IPS DF 6.9 (cell line): ENCODE measurements around the gene OBSCN.

Experiments used
- DNase-seq: peaks from one replicate; pipeline ENCODE4 v3.0.0-alpha.2; 2013; ENCODE audit warnings: low read depth, low spot score
- H3K27ac ChIP-seq: one replicate; pipeline ENCODE4 v1.5.1; 2013; ENCODE audit warnings: low read length, control low read depth
- H3K27me3 ChIP-seq: 2 replicates; pipeline ENCODE4 v1.6.1; 2013; ENCODE audit warnings: mild to moderate bottlenecking, low read length; ENCODE audit not compliant: control insufficient read depth, insufficient read depth
- H3K36me3 ChIP-seq: 2 replicates; pipeline ENCODE4 v1.6.1; 2013; ENCODE audit warnings: low read length; ENCODE audit not compliant: control insufficient read depth, insufficient read depth
- H3K4me1 ChIP-seq: 2 replicates; pipeline ENCODE4 v1.6.1; 2013; ENCODE audit warnings: low read length; ENCODE audit not compliant: control insufficient read depth, insufficient read depth
- H3K4me3 ChIP-seq: 2 replicates; pipeline ENCODE4 v1.5.1; 2013; ENCODE audit warnings: mild to moderate bottlenecking, low read length
- H3K9me3 ChIP-seq: 2 replicates; pipeline ENCODE4 v1.6.1; 2013; ENCODE audit warnings: low read length, inconsistent platforms; ENCODE audit not compliant: control insufficient read depth, insufficient read depth
- WGBS: extraction: QIAGEN DNeasy Blood & Tissue Kit; methylation state at CpG from one replicate; pipeline ENCODE4 v1.1.7; 2013; ENCODE audit warnings: mixed read lengths, missing lambda C conversion rate; ENCODE audit not compliant: insufficient read length, insufficient coverage; 5-methylcytosine and 5-hydroxymethylcytosine counted together

The OBSCN gene

DNA sequence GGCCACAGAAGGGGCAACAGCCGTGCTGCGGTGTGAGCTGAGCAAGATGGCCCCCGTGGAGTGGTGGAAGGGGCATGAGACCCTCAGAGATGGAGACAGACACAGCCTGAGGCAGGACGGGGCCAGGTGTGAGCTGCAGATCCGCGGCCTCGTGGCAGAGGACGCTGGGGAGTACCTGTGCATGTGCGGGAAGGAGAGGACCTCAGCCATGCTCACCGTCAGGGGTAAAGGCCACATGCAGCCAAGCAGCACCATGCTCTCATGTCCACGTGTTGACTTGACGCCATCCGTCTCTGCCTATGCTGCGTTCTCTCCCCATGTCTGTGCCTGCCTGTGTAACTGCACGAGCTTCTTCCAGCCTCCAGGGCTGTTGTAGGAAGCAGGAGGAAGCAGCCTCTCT is 85.5 kb downstream of the OBSCN start:
- H3K27me3 ChIP-seq, result no peaks in the 10 kb centered on the region
- H3K4me1 ChIP-seq, result no peaks in the 10 kb centered on the region
- no peak overlapping the region for H3K27ac ChIP-seq
- DNase-seq, result no peak
- no peak overlapping the region for H3K4me3 ChIP-seq
- WGBS, result no CpG with 5 or more reads among the region's 15 CpGs
- peaks cover 1% of the 10 kb centered on the region; the same call in 1 of the 2 replicates for H3K9me3 ChIP-seq
- H3K36me3 ChIP-seq, result 0 out of 2 replicates have a peak, but pooled peaks cover 3% of the 10 kb centered on the region

DNA sequence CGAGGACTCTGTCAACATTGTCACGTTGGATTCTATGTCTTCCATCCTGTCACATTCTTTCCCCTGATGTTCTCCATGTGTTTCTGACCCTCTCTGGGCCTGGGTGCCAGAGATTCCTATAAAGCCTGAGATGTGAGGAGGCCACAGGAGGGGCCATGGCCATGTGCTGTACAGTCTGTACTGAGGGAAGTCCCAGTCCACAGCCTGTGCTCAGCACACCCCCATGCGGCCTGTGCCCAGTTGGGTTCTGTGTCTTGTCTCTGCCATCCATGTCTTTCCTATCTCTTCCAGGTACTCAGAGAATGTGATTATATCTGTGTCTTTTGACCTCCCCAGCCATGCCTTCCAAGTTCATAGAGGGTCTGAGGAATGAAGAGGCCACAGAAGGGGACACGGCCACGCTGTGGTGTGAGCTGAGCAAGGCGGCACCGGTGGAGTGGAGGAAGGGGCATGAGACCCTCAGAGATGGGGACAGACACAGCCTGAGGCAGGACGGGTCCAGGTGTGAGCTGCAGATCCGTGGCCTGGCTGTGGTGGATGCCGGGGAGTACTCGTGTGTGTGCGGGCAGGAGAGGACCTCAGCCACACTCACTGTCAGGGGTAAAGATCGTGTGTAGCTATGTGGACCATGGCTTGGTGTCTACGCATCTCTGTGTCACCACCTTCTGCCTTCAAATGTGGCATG is 86.1 kb downstream of the OBSCN start:
- DNase-seq, result no peak
- Histone ChIP-seq H3K27me3 (no peaks in the 10 kb centered on the region), H3K4me3 (no peak overlapping the region), H3K36me3 (0 out of 2 replicates have a peak, but pooled peaks cover 3% of the 10 kb centered on the region), H3K27ac (no peak overlapping the region), H3K4me1 (no peaks in the 10 kb centered on the region), H3K9me3 (peaks cover 1% of the 10 kb centered on the region; the same call in 1 of the 2 replicates)
- no CpG with 5 or more reads among the region's 14 CpGs for WGBS

DNA sequence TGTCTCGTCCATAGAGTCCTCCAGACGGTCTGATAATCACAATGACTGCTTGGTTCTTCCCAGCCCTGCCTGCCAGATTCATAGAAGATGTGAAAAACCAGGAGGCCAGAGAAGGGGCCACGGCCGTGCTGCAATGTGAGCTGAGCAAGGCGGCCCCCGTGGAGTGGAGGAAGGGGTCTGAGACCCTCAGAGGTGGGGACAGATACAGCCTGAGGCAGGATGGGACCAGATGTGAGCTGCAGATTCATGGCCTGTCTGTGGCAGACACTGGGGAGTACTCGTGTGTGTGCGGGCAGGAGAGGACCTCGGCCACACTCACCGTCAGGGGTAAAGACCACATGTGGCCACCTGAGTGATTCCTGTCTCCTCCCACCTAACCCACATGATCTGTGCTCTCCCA is 86.9 kb downstream of the OBSCN start:
- Histone ChIP-seq H3K4me1 (no peaks in the 10 kb centered on the region), H3K4me3 (no peak overlapping the region), H3K36me3 (0 out of 2 replicates have a peak, but pooled peaks cover 3% of the 10 kb centered on the region), H3K9me3 (peaks cover 1% of the 10 kb centered on the region; the same call in 1 of the 2 replicates), H3K27ac (no peak overlapping the region), H3K27me3 (no peaks in the 10 kb centered on the region)
- no peak for DNase-seq
- WGBS, result no CpG with 5 or more reads among the region's 10 CpGs

DNA sequence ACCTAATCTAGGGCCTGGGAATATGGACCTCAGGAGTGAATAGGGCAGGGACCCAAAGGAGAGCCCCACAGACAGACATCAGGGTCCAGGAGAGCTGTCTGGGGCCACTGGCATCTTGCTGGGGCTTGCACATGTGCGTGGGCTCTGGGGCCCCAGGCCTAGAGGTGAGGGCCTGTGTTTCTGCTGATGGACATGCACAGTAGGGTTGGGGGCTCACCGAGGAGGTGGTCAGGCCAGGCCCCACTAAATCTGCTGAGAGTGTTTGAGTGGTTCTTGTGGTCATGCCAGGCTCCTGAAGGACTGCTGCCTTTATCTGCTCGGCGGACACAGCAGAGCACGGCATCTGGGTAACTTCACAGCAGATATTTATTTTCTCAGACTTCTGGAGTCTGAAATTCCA is 87.4 kb downstream of the OBSCN start:
- no peak for DNase-seq
- Histone ChIP-seq H3K36me3 (0 out of 2 replicates have a peak, but pooled peaks cover 3% of the 10 kb centered on the region), H3K9me3 (peaks cover 1% of the 10 kb centered on the region; the same call in 1 of the 2 replicates), H3K4me1 (no peaks in the 10 kb centered on the region), H3K27me3 (no peaks in the 10 kb centered on the region), H3K4me3 (no peak overlapping the region), H3K27ac (no peak overlapping the region)
- WGBS, result no CpG with 5 or more reads among the region's 5 CpGs

DNA sequence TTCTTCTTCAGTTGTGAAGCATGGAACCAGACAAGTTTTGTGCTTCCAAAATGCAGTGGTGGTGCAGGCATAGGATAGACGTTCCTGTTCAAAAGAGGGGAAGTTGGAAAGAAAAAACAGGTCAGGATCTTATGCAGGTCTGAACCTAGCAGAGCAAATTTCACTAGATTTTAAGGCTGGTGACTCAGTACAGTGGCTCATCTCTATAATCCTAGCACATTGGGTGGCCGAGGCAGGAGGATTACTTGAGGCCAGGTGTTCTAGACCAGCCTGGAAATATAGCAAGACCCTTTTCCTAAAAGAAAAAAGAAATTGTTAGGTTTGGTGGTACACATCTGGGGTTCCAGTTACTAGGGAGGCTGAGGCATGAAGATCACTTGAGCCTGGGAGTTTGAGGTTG is 88.1 kb downstream of the OBSCN start:
- DNase-seq, result no peak
- H3K27me3 ChIP-seq, result no peaks in the 10 kb centered on the region
- 0 out of 2 replicates have a peak, but pooled peaks cover 3% of the 10 kb centered on the region for H3K36me3 ChIP-seq
- peaks cover 1% of the 10 kb centered on the region; the same call in 1 of the 2 replicates for H3K9me3 ChIP-seq
- no CpG with 5 or more reads among the region's 2 CpGs for WGBS
- no peak overlapping the region for H3K27ac ChIP-seq
- no peak overlapping the region for H3K4me3 ChIP-seq
- no peaks in the 10 kb centered on the region for H3K4me1 ChIP-seq

DNA sequence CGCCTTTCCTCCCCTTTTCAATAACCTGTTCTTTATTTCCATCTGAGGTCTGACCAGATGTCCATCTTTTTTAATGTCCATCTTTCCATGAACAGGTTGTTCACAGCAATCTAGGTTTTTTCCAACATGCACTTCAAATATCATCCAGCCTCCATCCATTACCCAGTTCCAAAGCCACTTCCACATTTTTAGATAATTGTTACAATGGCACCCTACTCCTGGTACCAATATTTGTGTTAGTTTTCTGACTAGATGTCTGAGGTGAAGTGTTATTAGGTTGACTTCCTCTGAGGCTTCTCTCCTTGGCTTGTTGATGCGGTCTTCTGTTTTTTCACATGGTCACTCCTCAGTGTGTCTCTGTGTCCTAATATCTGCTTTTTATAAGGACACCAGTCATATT is 89.4 kb downstream of the OBSCN start:
- peaks cover 1% of the 10 kb centered on the region; the same call in 1 of the 2 replicates for H3K9me3 ChIP-seq
- H3K27me3 ChIP-seq, result no peaks in the 10 kb centered on the region
- no CpG with 5 or more reads among the region's 2 CpGs for WGBS
- no peak overlapping the region for H3K27ac ChIP-seq
- H3K4me1 ChIP-seq, result no peaks in the 10 kb centered on the region
- no peak overlapping the region for H3K4me3 ChIP-seq
- 0 out of 2 replicates have a peak, but pooled peaks cover 3% of the 10 kb centered on the region for H3K36me3 ChIP-seq
- DNase-seq, result no peak

DNA sequence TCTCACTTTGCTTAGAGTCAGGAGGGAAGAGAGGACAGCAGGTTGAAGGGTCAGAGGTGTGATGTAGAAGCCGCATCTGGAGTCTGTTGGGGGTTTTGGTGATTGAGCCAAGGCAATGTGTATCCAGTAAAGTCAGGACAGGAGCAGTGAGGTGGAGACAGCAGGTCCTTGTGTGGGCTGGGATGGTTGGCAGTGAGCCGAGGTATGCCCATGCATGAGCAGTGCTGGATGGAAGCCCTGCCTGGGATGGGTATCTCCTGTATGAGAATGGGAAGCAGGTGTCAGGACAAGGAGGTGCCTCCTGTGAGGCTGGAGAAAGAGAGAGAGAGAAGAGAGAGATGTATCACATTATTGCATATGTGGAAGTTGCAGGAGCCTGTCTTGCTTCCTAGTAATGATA is 90.0 kb downstream of the OBSCN start:
- no peak overlapping the region for H3K27ac ChIP-seq
- H3K27me3 ChIP-seq, result no peaks in the 10 kb centered on the region
- WGBS, result no CpG with 5 or more reads among the region's 2 CpGs
- H3K36me3 ChIP-seq, result 0 out of 2 replicates have a peak, but pooled peaks cover 3% of the 10 kb centered on the region
- H3K4me3 ChIP-seq, result no peak overlapping the region
- DNase-seq, result no peak
- H3K4me1 ChIP-seq, result no peaks in the 10 kb centered on the region
- peaks cover 1% of the 10 kb centered on the region; the same call in 1 of the 2 replicates for H3K9me3 ChIP-seq

DNA sequence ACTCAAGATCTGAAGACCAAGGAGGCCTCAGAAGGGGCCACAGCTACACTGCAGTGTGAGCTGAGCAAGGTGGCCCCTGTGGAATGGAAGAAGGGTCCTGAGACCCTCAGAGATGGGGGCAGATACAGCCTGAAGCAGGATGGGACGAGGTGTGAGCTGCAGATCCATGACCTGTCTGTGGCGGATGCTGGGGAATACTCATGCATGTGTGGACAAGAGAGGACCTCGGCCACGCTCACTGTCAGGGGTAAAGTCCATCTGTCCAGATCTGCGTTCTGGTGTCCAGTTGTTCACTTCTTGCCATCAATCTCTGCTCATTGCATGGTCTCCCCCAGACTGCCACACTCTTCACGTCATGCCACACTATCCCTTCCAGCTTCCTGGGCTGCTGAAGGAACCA is 90.6 kb downstream of the OBSCN start:
- Histone ChIP-seq H3K4me1 (no peaks in the 10 kb centered on the region), H3K27ac (no peak overlapping the region), H3K4me3 (no peak overlapping the region), H3K36me3 (0 out of 2 replicates have a peak, but pooled peaks cover under 1% of the 10 kb centered on the region), H3K27me3 (no peaks in the 10 kb centered on the region), H3K9me3 (peaks cover 1% of the 10 kb centered on the region; the same call in 1 of the 2 replicates)
- DNase-seq, result no peak
- no CpG with 5 or more reads among the region's 6 CpGs for WGBS

DNA sequence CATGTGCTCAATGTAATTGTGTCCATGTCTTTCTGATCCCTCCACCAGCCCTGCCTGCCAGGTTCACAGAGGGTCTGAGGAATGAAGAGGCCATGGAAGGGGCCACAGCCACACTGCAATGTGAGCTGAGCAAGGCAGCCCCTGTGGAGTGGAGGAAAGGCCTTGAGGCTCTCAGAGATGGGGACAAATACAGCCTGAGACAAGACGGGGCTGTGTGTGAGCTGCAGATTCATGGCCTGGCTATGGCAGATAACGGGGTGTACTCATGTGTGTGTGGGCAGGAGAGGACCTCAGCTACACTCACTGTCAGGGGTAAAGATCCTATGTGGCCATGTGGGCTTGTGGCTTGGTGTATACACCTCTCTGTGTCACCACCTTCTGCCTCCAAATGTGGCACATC is 91.4 kb downstream of the OBSCN start:
- Histone ChIP-seq H3K9me3 (peaks cover 1% of the 10 kb centered on the region; the same call in 1 of the 2 replicates), H3K4me3 (no peak overlapping the region), H3K27ac (no peak overlapping the region), H3K27me3 (no peaks in the 10 kb centered on the region), H3K4me1 (no peaks in the 10 kb centered on the region), H3K36me3 (no peaks in the 10 kb centered on the region)
- no CpG with 5 or more reads among the region's 2 CpGs for WGBS
- no peak for DNase-seq

DNA sequence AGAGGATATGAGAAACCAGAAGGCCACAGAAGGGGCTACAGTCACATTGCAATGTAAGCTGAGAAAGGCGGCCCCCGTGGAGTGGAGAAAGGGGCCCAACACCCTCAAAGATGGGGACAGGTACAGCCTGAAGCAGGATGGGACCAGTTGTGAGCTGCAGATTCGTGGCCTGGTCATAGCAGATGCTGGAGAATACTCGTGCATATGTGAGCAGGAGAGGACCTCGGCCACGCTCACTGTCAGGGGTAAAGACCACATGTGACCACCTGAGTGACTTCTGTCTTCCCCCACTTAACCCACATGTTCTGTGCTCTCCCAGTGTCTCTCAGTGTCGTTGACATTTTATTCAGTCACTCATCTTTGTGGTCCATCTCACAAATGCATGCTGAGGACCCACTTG is 92.1 kb downstream of the OBSCN start:
- H3K9me3 ChIP-seq, result peaks cover 1% of the 10 kb centered on the region; the same call in 1 of the 2 replicates
- no peaks in the 10 kb centered on the region for H3K36me3 ChIP-seq
- no peak overlapping the region for H3K27ac ChIP-seq
- no peak overlapping the region for H3K4me3 ChIP-seq
- no peak for DNase-seq
- no peaks in the 10 kb centered on the region for H3K4me1 ChIP-seq
- no peaks in the 10 kb centered on the region for H3K27me3 ChIP-seq
- no CpG with 5 or more reads among the region's 7 CpGs for WGBS

DNA sequence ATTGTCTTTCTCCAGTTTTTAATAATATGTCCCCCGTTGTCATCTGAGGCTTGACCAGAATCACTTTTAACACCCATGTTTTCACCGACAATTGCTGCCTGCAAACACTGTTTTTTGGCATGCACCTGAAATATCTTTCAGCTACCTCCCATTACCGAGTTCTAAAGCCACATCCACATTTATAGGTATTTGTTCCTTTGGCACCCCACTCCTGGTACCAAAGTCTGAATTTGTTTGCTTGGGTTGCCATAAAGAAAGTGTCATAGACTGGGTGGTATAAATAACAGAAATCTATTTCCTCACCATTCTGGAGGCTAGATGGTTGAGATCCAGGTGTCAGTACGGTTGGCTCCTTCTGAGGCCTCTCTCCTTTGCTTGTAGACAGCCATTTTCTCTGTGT is 94.2 kb downstream of the OBSCN start:
- no peaks in the 10 kb centered on the region for H3K27me3 ChIP-seq
- H3K9me3 ChIP-seq, result peaks cover 1% of the 10 kb centered on the region; the same call in 1 of the 2 replicates
- DNase-seq, result no peak
- no peaks in the 10 kb centered on the region for H3K4me1 ChIP-seq
- no peak overlapping the region for H3K4me3 ChIP-seq
- no peaks in the 10 kb centered on the region for H3K36me3 ChIP-seq
- H3K27ac ChIP-seq, result no peak overlapping the region
- WGBS, result no CpG with 5 or more reads among the region's 4 CpGs
